GM12801 (cell line): ENCODE data around the gene ZDHHC7.

Source experiments
- CTCF ChIP-seq: IDR thresholded peaks from one replicate; pipeline ENCODE4 v1.5.1; 2011; ENCODE audit warnings: control low read depth; ENCODE audit not compliant: insufficient read length; ENCODE audit errors: extremely low read depth

The ZDHHC7 gene

GRCh38 chr16:85054948-85055492 lies 43.7 kb upstream of the ZDHHC7 start:
- TF ChIP-seq CTCF, result no peak

- no peak for TF ChIP-seq CTCF
These were observed 41.2 kb upstream of the ZDHHC7 start for GRCh38 chr16:85052536-85052935.

- no peak for TF ChIP-seq CTCF
These were observed 40.3 kb upstream of the ZDHHC7 start for GRCh38 chr16:85051683-85052082.

- no peak for TF ChIP-seq CTCF
These were observed 39.8 kb upstream of the ZDHHC7 start for GRCh38 chr16:85051067-85051581.

GRCh38 chr16:85049706-85050305 lies 38.5 kb upstream of the ZDHHC7 start:
- no peak for TF ChIP-seq CTCF

- TF ChIP-seq CTCF, result no peak
These were observed 37.7 kb upstream of the ZDHHC7 start for GRCh38 chr16:85048921-85049562.

GRCh38 chr16:85047867-85048455 lies 36.6 kb upstream of the ZDHHC7 start:
- no peak for TF ChIP-seq CTCF
